ENCODE measurements around the gene CHID1. TPM values are rescaled to one million over a fixed set of nuclear protein-coding genes. Genes with fewer than 3 reads are reported as not detected.

CHID1 gene
- total RNA-seq, 1 experiment from 2014 or later: 43.4 TPM

GRCh38 chr11:865462-866430, 44.9 kb downstream of the CHID1 start:
- no peak for DNase-seq (ENCODE audit: low read depth)

GRCh38 chr11:864898-865297, 45.7 kb downstream of the CHID1 start:
- no peak for DNase-seq (ENCODE audit: low read depth)

DNA sequence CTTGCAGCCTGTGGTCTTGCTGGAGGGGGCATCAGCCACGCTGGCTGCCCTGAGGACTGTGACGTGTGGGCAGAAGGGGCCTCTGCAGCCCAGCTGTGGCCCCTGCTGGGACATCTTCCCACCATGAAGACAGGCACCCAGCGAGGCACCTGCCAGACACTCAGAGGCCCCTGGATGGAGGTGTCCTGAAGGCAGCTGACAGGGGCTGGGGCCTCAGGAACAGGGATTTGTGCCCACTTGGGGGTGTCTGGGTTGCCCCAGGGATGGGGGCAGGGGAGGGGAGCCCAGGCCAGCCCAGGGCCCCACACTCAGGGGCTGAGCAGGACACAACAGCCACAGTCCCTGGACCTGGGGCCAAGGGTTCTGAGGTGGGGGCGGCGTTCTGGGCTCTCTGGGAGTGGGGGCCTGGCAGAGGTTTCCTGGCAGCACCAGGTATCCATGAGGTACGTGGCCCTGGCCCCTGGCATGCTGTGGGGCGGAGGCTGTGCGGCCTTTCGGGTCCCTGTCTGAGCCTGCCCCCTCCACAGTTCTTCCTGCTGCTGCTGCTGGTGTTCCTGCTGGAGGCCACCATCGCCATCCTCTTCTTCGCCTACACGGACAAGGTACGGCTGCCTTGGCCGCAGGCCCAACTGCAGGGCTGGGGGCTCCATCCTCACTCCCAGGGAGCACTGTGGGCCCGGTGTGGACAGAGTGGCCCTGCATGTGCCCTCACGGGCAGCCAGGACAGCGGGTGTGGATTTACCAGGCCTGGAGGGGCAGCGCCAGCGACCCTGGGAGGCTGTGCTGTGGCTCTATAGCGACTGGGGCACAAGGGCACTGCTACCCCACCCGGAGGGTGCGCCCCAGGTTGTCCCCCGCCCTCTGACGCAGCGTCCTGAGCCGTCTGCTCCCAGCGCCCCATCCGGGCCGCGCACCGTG, 46.4 kb downstream of the CHID1 start:
- no peak for DNase-seq (ENCODE audit: low read depth)

DNA sequence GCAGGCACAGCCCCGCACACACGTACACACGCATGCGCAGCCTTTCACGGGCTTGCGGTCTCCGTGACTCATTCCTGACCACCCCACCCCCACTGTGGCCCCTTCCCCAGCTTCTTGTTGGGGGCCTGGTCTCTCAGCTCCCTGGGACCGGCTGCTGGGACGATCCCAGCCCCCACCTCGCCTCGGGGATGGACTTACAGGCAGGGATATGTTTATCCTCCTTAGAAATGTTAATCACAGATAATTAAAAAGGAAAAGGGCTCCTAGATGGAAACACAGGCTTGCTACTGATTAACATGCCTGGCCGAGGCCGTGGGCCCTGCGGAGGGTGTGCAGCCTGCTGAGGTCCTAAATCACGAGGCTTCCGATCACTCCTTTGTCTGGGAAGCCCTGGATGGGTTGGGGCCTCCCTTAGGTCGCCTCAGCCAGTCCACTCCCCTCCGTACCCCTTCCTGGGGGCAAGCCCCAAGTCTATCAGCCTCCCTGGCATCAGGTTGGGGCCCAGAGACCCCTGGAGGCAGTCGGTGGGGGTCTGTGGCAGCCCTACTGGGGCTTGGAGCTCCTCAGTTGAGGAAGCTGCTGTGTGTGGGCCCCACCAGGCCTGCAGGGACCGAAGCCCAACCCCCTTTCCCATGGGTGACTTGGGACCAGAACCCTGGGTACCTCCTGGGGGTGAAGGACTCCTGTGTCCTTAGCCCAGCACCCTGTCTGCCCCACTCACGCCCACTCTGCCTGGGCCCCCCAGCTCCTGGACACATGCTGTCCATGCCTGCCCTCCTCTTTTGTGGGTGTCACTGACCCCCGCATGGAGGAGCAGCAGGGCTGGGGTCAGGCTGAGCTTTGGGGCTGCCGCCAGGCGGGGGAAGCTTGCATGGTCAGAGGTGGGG, 47.3 kb downstream of the CHID1 start:
- no peak for DNase-seq (ENCODE audit: low read depth)

- no peak for DNase-seq (ENCODE audit: low read depth)
These were observed 48.0 kb downstream of the CHID1 start for GRCh38 chr11:862696-863022.

DNA sequence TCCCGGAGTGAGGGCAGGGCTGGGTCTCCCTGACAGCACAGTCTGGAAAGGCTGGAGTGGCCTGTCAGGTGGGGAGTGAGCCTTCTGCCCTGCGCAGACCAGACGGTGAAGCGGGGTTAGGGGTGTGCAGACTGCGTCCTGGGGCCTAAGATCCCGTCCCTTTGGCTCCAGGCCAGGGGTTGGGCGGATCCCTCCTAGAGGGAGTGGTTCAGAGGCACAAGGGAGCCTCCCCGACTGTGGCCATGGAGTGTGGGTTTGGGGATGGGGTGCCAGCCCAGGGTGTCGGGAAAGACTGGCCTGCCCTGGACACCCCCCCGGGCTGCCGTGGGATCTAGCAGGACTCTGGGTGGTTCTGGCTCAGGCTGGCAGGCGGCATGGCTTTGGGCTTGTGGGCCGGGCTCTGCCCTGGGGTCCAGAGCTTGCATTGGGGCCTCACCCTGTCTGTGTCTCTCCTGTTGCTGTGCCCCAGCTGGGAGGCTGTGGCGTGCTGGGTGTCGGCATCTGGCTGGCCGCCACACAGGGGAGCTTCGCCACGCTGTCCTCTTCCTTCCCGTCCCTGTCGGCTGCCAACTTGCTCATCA, 48.4 kb downstream of the CHID1 start:
- DNase-seq (ENCODE audit: low read depth): no peak

GRCh38 chr11:861105-861479, 49.5 kb downstream of the CHID1 start:
- DNase-seq (ENCODE audit: low read depth): no peak

GRCh38 chr11:860234-861104, 50.1 kb downstream of the CHID1 start:
- no peak for DNase-seq (ENCODE audit: low read depth)

DNA sequence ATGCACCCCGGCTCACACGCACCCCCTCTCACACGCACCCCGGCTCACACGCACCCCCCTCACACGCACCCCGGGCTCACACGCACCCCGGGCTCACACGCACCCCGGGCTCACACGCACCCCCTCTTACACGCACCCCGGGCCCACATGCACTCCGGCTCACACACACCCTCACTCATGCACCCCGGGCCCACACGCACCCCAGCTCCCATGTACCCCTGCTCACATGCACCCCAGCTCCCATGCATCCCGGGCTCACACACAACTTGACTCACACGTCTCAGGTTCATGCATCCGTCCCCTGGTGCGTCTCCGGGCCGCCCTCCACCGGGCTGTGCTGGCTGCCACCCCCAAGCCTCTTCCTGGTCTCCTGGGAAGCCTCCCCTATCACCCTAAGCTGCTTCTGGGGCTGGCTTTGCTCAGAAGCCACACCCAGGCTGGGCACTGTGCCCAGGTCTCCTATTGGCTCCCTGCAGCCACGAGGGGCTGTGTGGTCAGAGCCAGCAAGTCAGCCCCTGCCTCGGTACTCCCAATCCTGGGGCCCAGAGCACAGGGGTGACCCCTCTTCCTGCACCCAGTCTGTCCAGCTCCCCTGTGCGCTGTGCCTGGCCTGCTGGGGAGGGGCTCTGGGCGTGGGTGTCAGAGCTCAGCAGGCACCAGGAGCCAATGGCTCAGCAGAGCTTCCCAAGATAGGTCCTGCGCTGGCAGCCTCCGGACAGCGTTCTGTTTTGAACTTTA, 51.0 kb downstream of the CHID1 start:
- no peak for DNase-seq (ENCODE audit: low read depth)

DNA sequence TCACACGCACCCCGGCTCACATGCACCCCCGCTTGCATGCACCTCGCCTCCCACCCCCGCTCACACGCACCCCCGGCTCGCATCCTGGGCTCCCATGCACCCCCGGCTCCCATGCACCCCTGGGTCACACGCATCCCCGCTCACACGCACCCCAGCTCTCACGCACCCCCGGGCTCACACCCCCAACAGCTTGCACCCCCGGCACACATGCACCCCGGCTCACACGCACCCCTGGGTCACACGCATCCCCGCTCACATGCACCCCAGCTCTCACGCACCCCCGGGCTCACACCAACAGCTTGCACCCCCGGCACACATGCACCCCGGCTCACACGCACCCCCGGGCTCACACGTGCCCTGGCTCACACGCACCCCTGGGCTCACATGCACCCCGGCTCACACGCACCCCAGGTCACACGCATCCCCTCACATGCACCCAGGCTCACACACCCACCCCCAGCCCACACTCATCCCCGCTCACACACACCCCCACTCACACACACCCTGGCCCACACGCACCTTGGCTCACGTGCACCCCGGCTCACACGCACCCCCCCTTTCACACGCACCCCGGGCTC, 51.8 kb downstream of the CHID1 start:
- DNase-seq (ENCODE audit: low read depth): no peak

DNA sequence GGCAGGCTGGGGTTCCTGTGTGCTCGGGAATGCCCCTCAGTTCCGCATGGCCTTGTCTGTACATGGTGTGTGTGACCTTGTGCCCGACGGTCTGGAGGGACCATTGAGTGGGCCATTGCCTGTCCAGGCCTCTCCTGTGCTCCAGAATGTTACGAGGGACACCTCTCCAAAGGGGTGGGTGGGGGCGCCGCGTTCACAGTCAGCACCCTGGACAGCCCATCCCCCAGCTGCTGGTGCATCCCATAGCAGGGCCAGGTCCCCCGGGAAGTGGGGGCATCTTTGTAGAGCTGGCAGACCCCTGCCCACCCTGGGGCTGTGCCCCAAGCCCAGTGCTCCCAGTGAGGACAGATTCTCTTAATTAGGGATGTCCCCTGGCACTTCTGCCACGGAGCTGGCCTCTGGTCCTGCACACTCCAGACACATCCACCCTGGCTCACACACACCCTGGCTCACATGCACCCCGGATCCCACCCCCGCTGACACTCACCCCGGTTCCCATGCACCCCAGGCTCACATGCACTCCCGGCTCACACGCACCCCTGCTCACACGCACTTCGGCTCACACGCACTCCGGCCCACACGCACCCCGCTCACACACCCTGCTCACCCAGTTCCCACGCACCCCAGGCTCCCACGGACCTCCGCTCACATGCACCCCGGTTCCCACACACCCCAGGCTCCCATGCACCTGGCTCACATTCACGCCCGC, 52.4 kb downstream of the CHID1 start:
- DNase-seq (ENCODE audit: low read depth): no peak

GRCh38 chr11:856397-856796, 54.2 kb downstream of the CHID1 start:
- no peak for DNase-seq (ENCODE audit: low read depth)

GRCh38 chr11:855796-856195, 54.8 kb downstream of the CHID1 start:
- no peak for DNase-seq (ENCODE audit: low read depth)

DNA sequence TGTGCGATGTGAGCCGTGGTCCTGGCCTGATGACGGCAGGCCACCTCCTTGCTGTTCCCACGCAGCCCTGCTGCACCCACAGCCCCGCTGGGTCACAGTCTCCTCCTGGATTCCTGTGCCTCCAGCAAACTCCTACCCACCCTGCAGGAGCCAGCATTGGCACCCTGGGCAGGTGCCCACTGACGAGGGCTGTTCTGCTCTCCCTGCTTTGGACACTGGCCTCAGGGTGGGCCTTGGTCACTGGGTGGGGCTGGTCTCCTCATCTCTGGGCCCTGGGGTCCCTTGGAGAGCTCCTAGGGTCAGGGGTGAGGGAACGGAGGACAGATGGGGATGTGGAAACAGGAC, 55.3 kb downstream of the CHID1 start:
- no peak for DNase-seq (ENCODE audit: low read depth)

DNA sequence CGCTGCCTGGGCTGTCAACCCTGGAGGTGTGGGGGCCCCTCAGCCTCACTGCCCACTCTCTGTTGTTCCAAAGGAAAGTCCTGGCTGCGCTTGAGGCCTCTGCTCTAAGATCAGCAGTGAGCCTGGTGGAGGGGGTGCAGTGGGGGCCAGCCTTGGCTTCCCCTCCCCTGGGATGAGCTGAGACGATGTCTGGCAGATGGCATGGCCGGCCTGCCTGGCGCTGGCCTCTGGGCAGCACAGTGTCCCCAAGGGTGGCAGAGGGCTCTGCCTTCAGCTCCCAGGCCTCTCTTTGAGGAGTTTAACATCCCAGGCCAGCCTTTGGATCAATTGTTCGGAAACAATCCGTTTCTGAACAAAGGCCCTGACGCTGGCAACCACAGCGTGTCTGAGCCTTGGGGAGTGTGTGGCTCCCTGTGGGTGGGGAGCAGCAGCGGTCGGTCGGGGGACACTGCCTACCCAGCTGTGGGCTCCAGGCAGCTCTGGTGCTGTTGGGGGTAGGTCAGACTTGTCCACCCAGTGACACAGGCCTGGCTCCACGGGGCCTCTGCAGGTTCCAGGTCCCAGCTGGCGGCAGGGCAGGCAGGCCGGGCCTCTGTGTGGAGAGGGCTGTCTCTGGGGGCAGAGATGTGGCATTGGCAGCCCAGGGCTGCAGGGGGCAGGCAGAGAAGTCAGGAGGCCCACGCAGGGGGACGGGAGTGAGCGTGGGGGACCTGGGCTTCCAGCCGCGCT, 55.8 kb downstream of the CHID1 start:
- DNase-seq (ENCODE audit: low read depth): no peak

DNA sequence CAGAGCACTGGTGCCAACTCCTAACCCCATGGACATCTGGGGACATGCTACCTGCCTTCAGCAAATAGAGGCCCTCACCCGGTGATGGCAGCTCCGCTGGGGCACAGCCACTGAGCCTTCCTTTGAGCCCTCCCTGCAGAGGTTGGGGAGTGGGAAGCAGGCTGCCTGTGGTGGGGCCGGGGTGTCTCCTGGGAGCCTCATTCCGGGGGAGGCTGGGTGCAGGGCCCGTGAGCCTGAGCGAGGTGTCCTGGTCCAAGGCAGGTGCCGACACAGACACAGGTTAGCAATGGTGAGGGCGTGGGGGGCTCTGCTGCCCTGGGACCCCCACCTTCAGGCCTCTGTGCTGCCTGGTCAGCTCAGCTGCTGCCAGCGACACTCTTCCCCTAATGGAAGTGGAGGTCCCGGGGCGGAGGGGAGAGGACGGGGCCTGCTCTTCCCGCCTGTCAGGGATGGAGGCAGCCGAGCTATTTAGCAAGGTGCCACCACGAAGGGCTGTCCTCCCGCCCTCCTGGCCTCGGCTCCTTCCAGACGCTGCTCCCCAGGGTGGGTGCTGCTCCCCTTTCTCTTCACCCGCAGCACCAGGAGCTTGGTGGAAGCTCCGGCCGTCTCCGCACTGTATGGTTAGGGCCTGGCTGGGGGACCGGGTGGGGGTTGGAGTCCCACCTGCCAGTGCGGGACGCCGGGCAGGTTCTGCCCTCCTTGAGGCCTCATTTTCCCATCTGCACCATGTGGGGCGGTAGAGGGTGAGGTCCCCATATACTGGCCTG, 56.7 kb downstream of the CHID1 start:
- DNase-seq (ENCODE audit: low read depth): no peak

- DNase-seq (ENCODE audit: low read depth): no peak
These were observed 57.8 kb downstream of the CHID1 start for GRCh38 chr11:852762-853161.
